ENCODE measurements around the gene SERINC5. TPM values are rescaled to one million over a fixed set of nuclear protein-coding genes. Genes with fewer than 3 reads are reported as not detected.
"Not testable (repeated sequence)": the region's sequence is repeated elsewhere in the genome, so short reads cannot be mapped to it uniquely, and the experiment has no call there.

The SERINC5 gene
- total and polyA plus RNA-seq, 5 experiments from 2014 or later: 21.8 to 186 (median 30.6) TPM

DNA sequence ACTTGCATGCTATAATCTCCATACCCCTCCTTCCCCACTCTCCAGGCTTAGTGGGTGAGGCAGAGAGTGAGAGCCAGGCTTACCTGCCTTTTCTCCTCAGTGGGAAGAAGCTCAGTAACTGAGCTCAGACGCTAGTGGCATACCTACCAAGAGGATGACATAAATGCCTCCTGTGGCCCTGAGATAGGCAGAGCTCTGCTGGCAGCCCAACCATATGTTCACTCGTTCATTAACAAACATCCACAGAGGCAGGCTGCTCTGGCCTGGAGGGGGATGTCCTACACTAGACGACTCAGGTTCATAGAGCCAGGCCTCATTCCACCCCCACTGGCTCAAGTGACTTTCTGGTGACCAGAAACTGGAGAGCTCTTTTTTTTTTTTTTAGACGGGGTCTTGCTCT is 139.4 kb downstream of the SERINC5 start:
- H3K27ac Mint-ChIP-seq: peak overlapping the region; percentile 73 to 89 (median 82)
- peak; percentile 33 to 63 for ATAC-seq
- POLR2A ChIA-PET: interaction anchor here (0.6 to 2.3 kb wide), 12 partner anchors 9 to 140 kb away, joined by 3 to 11 read pairs (median 4); partner anchors contain the start of gene SERINC5
- peaks cover 36 to 72% (median 61%) of the 10 kb centered on the region in 4 donors for H3K4me1 Mint-ChIP-seq
- peaks cover 0 to 24% (median 13%) of the 10 kb centered on the region in 9 donors for H3K9me3 Mint-ChIP-seq
- peak overlapping the region in 8 of 10 donors; percentile 39 to 72 (median 58) for H3K4me3 Mint-ChIP-seq
- no peak for DNase-seq
- no peaks in the 10 kb centered on the region for H3K27me3 Mint-ChIP-seq
- peaks cover 16 to 31% (median 28%) of the 10 kb centered on the region in 3 donors for H3K36me3 Mint-ChIP-seq

DNA sequence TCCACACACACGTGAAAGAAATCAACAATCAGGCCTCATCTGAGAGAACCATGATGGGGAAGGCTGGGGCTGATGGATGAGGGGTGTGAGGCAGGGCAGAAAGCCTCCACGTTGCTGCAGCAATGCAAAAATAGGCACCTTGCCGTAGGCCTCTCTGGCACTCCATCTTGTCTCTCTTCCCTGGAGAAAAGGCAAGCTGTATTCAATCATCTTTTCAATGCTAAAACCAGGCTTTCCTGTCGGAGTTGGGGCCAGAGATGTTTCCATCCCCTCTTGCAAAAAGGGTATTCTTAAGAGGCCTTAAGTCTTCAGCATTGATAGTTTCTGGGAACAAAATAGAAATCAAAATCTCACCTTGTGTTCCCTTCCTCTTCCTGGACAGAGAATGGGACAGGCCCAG is 139.8 kb downstream of the SERINC5 start:
- DNase-seq: no peak
- Mint-ChIP-seq H3K9me3 (peaks cover 0 to 24% (median 13%) of the 10 kb centered on the region in 9 donors), H3K27me3 (no peaks in the 10 kb centered on the region), H3K27ac (peak overlapping the region; percentile 73 to 89 (median 82)), H3K4me1 (peaks cover 39 to 74% (median 61%) of the 10 kb centered on the region in 4 donors), H3K36me3 (peaks cover 16 to 35% (median 28%) of the 10 kb centered on the region in 3 donors), H3K4me3 (peak overlapping the region in 6 of 10 donors; percentile 42 to 72 (median 61))
- POLR2A ChIA-PET: interaction anchor here (0.7 to 2.3 kb wide), 7 partner anchors 13 to 140 kb away, joined by 4 to 11 read pairs (median 5); partner anchors contain the start of gene SERINC5
- ATAC-seq: peak in 1 of 2 donors; percentile 5

DNA sequence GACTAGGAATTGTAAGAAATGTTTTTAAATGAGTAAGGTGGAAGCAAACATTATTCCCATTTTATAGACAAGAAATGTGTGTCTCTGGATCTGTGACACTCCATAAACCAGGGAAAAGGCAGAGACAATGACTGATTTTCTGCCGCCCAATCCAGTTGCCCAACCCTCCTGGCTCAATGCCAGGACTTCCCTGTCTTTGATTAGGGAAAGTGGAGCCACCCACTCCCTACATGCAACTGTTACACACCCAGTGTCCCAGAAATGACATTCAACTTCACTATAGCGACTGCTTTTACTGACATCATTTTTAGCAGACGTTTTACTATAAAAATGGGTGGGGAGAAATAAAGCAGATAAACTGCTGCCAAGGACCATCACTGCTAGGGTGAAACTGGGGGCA is 141.0 kb downstream of the SERINC5 start:
- H3K9me3 Mint-ChIP-seq: peaks cover 0 to 24% (median 13%) of the 10 kb centered on the region in 9 donors
- H3K36me3 Mint-ChIP-seq: peaks cover 16 to 37% (median 25%) of the 10 kb centered on the region in 3 donors
- peak overlapping the region in 3 of 10 donors; percentile 9 to 52 (median 39) for H3K4me3 Mint-ChIP-seq
- POLR2A ChIA-PET: interaction anchor here (1.2 kb wide), 1 partner anchor 152 kb away, joined by 3 read pairs; no protein-coding TSS in a partner anchor
- H3K4me1 Mint-ChIP-seq: peaks cover 42 to 82% (median 68%) of the 10 kb centered on the region in 4 donors
- ATAC-seq: no peak
- no peaks in the 10 kb centered on the region for H3K27me3 Mint-ChIP-seq
- peak overlapping the region; percentile 52 to 89 (median 80) for H3K27ac Mint-ChIP-seq
- no peak for DNase-seq

DNA sequence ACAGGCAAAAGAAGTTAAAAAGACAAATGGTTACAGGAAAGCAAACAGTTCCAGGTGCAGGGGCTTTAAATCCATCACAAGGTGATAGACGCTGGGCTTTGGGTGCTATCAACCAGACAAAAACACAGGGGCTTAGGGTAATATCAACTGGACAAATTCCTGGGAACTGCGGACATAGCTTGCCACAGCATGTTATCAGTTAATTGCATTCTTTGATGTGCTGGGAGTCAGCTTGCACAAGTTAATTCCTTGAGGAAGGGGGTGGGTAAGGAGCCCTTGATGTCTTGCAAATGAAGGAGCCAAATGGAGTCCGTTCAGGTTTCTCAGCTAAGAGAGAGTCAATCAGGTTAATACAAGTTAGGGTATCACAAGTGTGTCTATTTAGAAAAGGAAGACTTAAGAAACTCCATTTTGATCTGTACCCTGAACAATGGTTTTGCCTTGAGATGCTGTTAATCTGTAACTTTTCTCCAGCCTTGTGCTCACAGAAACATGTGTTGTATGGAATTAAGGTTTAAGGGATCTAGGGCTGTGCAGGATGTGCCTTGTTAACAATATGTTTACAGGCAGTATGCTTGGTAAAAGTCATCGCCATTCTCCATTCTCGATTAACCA is 144.4 kb downstream of the SERINC5 start:
- peak overlapping the region in 8 of 10 donors; percentile 21 to 71 (median 54) for H3K27ac Mint-ChIP-seq

DNA sequence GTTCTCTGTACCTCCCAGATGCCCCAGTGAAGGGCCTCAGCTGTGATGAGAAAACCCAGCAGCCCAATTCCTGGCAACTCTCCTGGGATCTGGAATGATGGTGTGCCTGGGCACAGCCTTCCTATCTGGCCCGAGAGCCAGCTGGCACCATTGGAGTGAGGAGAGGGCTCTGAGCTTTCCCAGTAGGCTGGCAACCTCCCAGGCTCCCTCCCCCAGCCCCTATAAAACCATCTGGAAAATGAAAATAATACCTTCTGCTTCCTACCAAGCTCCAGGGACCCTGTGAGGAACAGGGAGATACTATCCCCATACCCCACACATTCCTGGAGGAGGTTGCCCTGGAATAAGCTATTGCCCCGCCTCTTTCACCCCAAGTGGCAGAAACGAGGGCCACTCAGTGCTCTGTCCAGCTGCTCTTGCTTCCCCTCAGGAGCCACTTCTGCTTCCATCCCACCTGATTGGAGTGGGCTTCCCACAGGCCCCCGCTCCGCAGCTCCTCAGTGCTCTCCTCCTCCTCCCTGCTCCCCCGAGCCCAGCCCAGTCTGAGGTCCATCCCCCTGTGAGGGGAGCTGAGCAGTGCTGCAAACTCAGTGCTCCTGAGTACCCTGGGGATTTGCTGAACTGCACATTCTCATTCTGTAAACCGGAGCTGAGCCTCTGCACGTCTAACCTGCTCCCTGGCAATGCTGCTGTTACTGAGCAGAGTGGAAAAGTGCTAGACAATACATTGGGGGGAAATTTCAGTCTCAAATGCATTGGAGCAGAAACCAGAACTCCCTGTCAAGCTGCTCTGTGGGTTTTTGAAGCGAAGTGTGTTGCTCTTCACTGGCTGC is 146.0 kb downstream of the SERINC5 start:
- POLR2A ChIA-PET: interaction anchor here (0.6 to 1.7 kb wide), 6 partner anchors 10 to 198 kb away, joined by 3 to 8 read pairs (median 3); no protein-coding TSS in a partner anchor
- peak; percentile 23 to 43 for ATAC-seq
- Mint-ChIP-seq H3K27ac (peak overlapping the region; percentile 63 to 92 (median 84)), H3K4me3 (peak overlapping the region in 5 of 10 donors; percentile 28 to 71 (median 63)), H3K27me3 (no peaks in the 10 kb centered on the region), H3K36me3 (peaks cover 13 to 30% (median 19%) of the 10 kb centered on the region in 3 donors), H3K4me1 (peaks cover 32 to 82% (median 59%) of the 10 kb centered on the region in 4 donors), H3K9me3 (peaks cover 0 to 12% (median 7%) of the 10 kb centered on the region in 9 donors)
- no peak for DNase-seq

More for the DNA sequence above, 144.4 kb downstream of the SERINC5 start:
- not testable (repeated sequence) for H3K27me3 Mint-ChIP-seq, DNase-seq, ATAC-seq
- POLR2A ChIA-PET: interaction anchor here (1.2 kb wide), 1 partner anchor 12 kb away, joined by 4 read pairs; no protein-coding TSS in a partner anchor
- H3K9me3 Mint-ChIP-seq: peaks cover 0 to 12% (median 7%) of the 10 kb centered on the region in 9 donors
- peak overlapping the region in 1 of 10 donors; percentile 54 for H3K4me3 Mint-ChIP-seq
- peaks cover 16 to 37% (median 21%) of the 10 kb centered on the region in 3 donors for H3K36me3 Mint-ChIP-seq
- peaks cover 38 to 82% (median 60%) of the 10 kb centered on the region in 4 donors for H3K4me1 Mint-ChIP-seq

DNA sequence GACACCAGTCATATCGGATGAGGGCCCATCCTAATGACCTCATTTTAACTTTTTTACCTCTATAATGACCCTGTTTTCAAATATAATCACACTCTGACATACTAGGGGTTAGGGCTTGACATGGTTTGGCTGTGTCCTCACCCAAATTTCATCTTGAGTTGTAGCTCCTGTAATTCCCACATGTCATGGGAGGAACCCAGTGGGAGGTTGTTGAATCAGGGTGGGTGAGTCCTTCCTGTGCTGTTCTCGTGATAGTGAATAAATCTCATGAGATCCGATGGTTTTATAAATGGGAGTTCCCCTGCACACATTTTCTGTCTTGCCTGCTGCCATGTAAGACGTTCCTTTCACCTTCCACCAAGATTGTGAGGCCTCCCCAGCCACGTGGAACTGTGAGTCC is 148.9 kb downstream of the SERINC5 start:
- no peaks in the 10 kb centered on the region for H3K27me3 Mint-ChIP-seq
- ATAC-seq: no peak
- peaks cover 49 to 94% (median 72%) of the 10 kb centered on the region in 4 donors for H3K4me1 Mint-ChIP-seq
- no peak for DNase-seq
- POLR2A ChIA-PET: interaction anchor here (0.8 to 1.1 kb wide), 3 partner anchors 29 to 149 kb away, joined by 3 to 4 read pairs (median 3); partner anchors contain the start of gene SERINC5
- peak overlapping the region in 8 of 10 donors; percentile 15 to 86 (median 64) for H3K27ac Mint-ChIP-seq
- peaks cover 0 to 10% (median 5%) of the 10 kb centered on the region in 3 donors for H3K36me3 Mint-ChIP-seq
- H3K4me3 Mint-ChIP-seq: peak overlapping the region in 2 of 10 donors; percentile 1 to 42
- peaks cover 0 to 4% (median 0%) of the 10 kb centered on the region in 9 donors for H3K9me3 Mint-ChIP-seq

DNA sequence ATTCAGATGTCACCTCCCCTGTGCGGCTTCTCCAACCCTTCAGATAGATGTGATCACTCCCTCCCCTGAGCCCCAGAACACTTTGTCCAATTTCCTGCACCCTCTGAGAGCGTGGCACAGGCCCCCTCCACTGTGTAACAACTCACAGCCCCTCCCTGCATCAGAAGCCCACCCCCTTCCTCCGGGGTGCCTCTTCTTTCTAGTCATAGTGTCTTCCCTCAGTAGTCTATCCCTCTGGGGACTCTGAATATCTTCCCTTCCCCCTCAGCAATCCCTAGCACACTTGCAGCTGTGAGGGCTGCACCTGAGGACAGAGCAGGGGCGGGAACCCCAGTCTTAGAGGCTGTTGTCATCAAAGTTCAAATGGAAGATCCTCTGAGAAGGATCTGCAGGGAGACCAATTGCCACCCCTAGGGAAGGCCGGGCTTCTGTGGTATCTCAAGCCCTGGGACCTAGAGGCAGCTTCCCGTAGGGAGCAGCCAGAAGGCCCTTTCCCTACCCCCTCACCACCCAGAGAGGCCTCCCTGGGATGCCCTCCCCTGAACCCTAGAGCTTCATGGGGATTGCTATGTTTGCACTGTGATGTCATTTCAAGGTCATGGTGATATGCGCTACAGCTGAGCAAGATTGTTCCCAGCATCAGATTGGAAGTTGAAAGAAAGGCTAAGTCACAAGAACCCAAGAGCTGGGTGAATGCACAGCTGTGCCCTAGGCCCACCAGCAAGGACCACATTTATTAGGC is 150.0 kb downstream of the SERINC5 start:
- no peaks in the 10 kb centered on the region for H3K27me3 Mint-ChIP-seq
- H3K4me1 Mint-ChIP-seq: peaks cover 54 to 95% (median 72%) of the 10 kb centered on the region in 4 donors
- peak overlapping the region; percentile 15 to 89 (median 66) for H3K27ac Mint-ChIP-seq
- ATAC-seq (peak; percentile 12 to 63), DNase-seq (peak in 1 of 10 donors; percentile 68)
- H3K4me3 Mint-ChIP-seq: peak overlapping the region in 7 of 10 donors; percentile 33 to 74 (median 61)
- POLR2A ChIA-PET: interaction anchor here (0.5 to 1.2 kb wide), 8 partner anchors 8 to 166 kb away, joined by 3 to 7 read pairs (median 4); partner anchors contain the start of gene SERINC5
- peaks cover 0 to 4% (median 0%) of the 10 kb centered on the region in 9 donors for H3K9me3 Mint-ChIP-seq
- peaks cover 0 to 5% (median under 1%) of the 10 kb centered on the region in 3 donors for H3K36me3 Mint-ChIP-seq

DNA sequence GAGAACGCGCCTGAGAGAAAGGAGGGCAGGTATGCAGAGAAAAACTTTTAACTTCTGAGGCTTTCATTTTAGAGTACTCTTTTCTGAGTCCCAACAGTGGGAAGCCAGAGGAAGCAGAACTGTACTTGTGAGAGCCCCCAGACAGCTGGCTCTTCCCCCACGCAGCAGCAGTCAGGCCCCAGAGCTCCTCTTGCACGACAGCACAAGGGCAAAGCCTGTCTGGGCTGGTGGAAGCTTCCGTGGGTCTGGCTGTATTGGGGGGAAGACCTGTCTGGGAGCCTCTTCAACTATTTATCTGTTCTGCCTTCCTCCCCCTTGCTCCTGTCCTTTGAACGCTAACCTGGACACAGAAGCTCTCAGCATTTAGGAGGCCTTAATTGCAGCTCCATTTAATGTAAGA is 152.5 kb downstream of the SERINC5 start:
- ATAC-seq: peak; percentile 60 to 71
- H3K27ac Mint-ChIP-seq: peak overlapping the region; percentile 58 to 94 (median 88)
- POLR2A ChIA-PET: interaction anchor here (0.5 to 2.9 kb wide), 12 partner anchors 11 to 415 kb away, joined by 3 to 12 read pairs (median 4); no protein-coding TSS in a partner anchor
- H3K9me3 Mint-ChIP-seq: peaks cover 0 to 4% (median 0%) of the 10 kb centered on the region in 9 donors
- DNase-seq: peak in 5 of 10 donors; percentile 17 to 67 (median 33)
- peak overlapping the region in 8 of 10 donors; percentile 36 to 74 (median 66) for H3K4me3 Mint-ChIP-seq
- peaks cover 47 to 80% (median 62%) of the 10 kb centered on the region in 4 donors for H3K4me1 Mint-ChIP-seq
- H3K27me3 Mint-ChIP-seq: no peaks in the 10 kb centered on the region
- H3K36me3 Mint-ChIP-seq: peaks cover 0 to 3% (median 0%) of the 10 kb centered on the region in 3 donors

DNA sequence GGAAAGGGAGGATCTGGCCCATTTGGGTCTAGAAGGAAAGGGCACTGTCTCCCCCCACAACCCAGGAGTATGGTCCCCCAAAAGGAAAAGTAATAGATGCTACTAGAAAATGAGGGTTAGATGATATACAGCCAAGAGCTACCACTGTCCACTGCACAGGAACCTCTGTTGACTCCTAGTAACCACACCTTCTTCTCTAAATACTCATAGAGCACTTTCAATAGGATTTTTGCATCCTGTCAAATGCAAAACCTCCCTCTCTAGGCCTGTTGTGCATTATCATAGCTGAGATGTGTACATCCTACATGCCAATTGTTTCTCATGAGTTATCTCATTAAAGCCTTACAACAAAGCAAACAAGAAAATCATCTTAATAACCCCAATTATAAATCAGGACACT is 153.9 kb downstream of the SERINC5 start:
- Mint-ChIP-seq H3K27ac (peak overlapping the region in 8 of 10 donors; percentile 2 to 92 (median 72)), H3K4me1 (peaks cover 45 to 79% (median 59%) of the 10 kb centered on the region in 4 donors), H3K9me3 (peaks cover 0 to 4% (median 0%) of the 10 kb centered on the region in 9 donors), H3K36me3 (peaks cover 0 to under 1% (median 0%) of the 10 kb centered on the region in 3 donors), H3K27me3 (no peaks in the 10 kb centered on the region), H3K4me3 (peak overlapping the region in 5 of 10 donors; percentile 15 to 69 (median 35))
- ATAC-seq: no peak
- no peak for DNase-seq
- POLR2A ChIA-PET: interaction anchor here (2.9 kb wide), 1 partner anchor 22 kb away, joined by 12 read pairs; no protein-coding TSS in a partner anchor

DNA sequence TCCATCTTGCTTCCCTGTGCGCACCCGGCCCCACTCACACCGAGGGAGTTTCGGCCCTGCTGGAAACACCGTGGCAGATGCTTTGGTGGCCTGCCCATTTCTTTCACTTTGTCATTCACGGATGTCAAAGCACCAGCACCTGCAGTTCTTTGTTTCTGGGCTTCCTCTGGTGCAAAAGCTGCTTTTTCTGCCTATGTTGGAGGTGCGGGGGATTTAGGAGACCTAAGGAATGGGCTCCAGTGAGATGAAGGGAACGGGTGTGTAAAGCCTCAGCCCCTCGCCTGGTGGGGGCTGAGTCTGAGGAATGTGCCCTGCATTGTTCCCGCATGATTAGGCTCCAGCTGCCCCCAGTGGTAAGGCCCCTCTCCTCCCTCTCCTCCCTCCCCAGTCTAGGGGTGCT is 158.4 kb downstream of the SERINC5 start:
- H3K9me3 Mint-ChIP-seq: peaks cover 0 to 1% (median 0%) of the 10 kb centered on the region in 9 donors
- H3K27me3 Mint-ChIP-seq: no peaks in the 10 kb centered on the region
- peak overlapping the region; percentile 29 to 81 (median 54) for H3K27ac Mint-ChIP-seq
- POLR2A ChIA-PET: interaction anchor here (1.0 to 1.4 kb wide), 5 partner anchors 9 to 173 kb away, joined by 3 to 7 read pairs (median 3); no protein-coding TSS in a partner anchor
- peak overlapping the region in 7 of 10 donors; percentile 30 to 61 (median 44) for H3K4me3 Mint-ChIP-seq
- DNase-seq: no peak
- peaks cover 22 to 58% (median 34%) of the 10 kb centered on the region in 4 donors for H3K4me1 Mint-ChIP-seq
- ATAC-seq: no peak
- H3K36me3 Mint-ChIP-seq: peaks cover 0 to 7% (median 0%) of the 10 kb centered on the region in 3 donors

Data from naive thymus-derived CD8-positive, alpha-beta T cell (primary cell).